ENCODE data around the gene KCNA5.

Gene KCNA5

DNA sequence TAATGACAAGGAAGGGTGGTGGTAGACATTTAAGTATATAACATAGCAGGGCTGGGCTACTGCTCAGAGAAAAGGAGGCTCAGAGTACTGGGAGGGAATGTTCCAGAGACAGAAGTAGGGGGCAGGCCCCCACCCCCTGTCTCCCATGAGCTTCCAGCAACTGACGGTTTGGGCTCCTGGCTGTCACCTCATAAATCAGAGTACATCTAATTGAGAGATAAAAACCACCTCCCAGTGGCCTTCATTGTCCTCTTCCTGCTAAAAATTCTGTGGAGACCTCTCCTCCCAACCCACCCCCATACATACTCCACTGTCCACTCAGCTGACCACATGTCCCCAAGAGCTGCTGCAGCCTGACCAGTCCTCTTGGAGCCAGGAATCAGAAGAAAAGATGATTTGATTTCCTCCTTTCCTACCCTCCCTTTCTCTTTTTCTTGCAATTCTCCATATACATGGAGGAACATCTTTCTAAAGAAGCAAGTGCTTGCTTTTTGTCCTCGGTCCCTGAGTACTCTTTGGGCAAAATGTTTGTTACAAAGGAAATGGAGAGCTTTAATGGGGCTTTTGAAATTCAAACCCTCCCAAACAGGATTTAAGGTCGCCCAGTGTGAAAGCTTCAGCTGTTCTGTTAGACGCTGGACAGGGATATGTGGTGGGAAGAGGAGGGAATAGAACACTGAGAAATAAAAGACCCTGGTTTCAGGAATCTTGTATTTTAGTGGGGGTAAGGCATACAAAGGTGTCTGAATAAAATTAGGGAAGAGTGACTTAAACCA, 16.4 kb upstream of the KCNA5 start:
- DNase-seq (ENCODE audit: low read depth in 2 of 2) = no peak

DNA sequence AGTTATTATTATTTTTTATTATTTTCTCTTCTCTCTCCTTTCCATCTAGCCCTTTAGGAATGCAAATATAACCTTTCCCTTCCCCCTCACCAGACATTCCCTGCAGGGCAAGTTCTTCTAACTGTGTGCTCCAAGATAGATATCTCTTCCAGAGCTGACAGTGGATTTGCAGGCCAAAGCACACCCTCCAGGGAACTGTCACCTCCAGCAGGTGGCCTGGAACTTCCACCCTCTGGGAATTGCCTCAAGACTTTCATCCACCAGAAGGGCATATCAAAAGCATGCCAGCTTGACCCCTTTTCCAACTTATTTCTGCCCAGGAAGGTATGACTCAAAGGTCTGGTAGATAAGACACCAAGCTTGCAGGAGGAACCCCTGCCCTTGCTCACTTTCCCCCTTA, 13.6 kb upstream of the KCNA5 start:
- no peak for DNase-seq (ENCODE audit: low read depth in 2 of 2)

DNA sequence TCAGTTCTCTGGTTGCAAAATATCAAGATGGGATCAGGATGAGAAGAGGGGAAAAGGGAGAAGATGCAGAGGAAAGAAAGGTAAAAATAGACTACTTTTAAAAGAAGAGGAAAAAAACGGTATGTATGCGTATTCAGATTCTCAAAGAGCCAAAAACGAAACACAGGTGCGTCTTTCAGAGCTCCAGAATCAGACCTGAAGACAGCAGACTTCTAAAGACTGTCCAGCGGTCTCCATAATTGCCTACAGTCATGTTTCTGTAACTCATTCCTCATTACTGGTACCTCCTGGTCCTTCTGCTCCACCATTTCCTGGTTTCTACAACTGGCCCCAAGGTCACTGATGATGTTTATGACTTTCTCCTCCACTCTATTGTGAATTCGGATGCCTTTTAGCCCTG, 12.4 kb upstream of the KCNA5 start:
- no peak for DNase-seq (ENCODE audit: low read depth in 2 of 2)

GRCh38 chr12:5031958-5032357, 11.7 kb upstream of the KCNA5 start:
- DNase-seq (ENCODE audit: low read depth in 2 of 2) = no peak

DNA sequence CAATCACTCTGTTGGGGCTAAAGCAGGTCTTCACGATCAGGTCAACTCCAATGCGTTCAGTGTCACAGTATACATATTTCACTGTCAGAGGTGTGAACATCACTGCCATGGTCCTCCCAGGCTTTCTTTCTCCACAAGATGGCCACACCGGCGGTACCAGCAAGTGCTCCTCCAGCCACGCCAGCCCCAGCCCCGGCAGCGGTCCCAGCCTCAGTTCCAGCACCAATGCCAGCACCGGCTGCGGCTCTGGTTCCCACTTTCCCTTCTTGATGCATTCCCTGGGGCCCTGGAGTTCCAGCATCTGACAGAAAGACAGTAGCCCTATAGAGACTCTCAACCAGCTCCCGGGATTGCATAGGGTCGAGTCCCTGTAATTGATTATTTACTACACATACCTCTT, 10.9 kb upstream of the KCNA5 start:
- DNase-seq (ENCODE audit: low read depth in 2 of 2) = no peak

DNA sequence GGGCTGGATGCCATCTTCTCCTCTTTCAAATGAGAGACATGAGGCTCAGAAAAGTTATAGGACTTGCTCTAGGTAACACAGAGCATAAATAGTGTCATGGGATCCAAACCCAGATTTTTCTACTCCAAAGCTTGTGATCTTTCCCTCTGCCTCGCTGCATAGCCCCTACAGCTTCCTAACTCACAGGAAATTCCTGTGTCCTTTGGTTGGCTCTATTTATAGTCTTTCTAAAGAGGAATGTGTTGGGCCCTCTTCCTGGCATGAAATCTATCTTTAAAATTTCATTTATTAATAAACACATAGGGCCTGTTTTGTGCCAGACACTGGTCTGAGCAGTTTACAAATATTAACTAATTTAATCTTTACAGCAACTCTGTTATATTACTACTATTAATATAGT, 9.8 kb upstream of the KCNA5 start:
- no peak for DNase-seq (ENCODE audit: low read depth in 2 of 2)

DNA sequence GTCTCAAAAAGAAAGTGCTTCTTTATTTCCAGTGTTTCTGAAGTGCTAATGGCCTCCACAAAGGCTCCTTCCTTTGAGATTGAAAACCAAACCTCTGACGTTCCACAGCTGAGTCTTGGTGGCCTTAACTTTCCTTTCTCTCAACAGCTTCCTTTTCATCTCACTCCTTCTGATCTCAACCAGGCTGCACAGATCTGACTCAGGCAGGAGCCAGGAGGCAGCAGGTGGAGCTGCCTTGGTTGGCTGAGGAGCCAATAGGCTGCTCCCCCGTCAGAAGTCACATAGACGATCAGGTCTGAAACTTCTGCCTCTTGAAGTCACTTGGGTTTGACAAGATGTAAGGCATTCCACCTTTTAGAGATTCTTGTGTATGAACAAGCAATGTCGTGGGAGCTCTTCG, 9.1 kb upstream of the KCNA5 start:
- no peak for DNase-seq (ENCODE audit: low read depth in 2 of 2)

DNA sequence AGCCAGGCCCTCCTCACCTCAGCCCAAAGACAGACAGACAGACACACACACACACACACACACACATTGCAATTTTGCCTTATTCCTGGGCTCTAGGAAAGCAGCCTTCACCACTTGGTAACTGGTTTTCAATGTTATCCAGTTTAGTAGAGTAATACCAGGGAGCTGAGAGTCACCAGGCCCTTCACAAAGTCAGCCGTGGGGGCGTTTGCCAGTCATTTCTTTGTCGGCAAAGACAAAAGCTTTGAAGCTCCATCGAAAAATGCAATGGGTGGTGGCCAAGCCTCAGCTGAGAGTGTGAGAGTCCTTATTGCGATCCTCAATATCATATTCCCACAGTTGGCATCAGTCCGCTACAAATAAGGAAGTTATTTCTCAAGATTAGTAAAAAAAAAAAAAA, 8.1 kb upstream of the KCNA5 start:
- DNase-seq (ENCODE audit: low read depth in 2 of 2) = no peak

DNA sequence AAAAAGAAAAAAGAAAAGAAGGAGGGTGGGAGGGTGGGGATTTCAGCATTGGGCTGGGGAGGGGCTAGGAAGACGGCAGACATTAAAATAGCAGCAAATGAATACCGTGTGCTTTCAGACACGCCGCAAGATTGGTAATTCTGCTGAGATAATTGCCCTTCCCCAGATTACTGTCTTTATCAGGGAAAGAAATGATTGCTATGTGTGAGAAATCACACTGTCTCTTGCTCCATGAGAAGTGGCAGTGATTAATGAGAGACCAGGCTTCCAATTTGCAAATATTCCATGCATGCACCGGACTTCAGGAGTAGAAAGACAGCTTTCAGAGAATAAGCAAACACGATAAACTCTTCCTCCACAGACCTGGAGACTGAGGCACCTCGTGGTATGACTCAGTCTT, 7.6 kb upstream of the KCNA5 start:
- DNase-seq (ENCODE audit: low read depth in 2 of 2) = no peak

- no peak for DNase-seq (ENCODE audit: low read depth in 2 of 2)
These were observed 5.8 kb upstream of the KCNA5 start for GRCh38 chr12:5037795-5038357.

DNA sequence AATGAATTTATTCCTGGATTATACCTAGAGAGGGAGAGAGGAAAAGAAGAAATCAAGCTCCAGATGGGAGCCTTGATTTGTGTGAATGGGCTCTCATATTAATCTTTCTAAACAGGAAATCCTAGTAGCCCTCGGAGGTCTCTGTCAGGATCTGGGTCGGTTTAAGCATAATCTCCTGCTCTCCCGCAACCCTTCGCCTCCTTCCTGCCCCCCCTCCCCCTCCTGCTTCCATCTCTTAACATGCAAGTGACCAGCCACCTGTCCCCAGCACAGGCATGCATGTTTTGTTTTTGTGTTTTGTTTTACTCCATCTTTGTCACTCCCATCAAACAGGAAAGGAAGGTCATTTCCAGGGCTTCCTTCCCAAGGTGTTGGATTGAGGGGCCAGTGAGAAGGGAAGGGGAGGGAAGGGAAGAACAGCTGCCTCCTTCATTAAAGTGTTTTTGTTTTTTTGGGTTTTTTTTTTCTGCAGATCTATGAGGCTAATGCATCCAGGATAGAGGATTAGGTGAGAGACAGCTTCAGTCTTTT, 4.8 kb upstream of the KCNA5 start:
- no peak for DNase-seq (ENCODE audit: low read depth in 2 of 2)

- DNase-seq (ENCODE audit: low read depth in 2 of 2) = no peak
These were observed 3.9 kb upstream of the KCNA5 start for GRCh38 chr12:5039815-5040214.

DNA sequence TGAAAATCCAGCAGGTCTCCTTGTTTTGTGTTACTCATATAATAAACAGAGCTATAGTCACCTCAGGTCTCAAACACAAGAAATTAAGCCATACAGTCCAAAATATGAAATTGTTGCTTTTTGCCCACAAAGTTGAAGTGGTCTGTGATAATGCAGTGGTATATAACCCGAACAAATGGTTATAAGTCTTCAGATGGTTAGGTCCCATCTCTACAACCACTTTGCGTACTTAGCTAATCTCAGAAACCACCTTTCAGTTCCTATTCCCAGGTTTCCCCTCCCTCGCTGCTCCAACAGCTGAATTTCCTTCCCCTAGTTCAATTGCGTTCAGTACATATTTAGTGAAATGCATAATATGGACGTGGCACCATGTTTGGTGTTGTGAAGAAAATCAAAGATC, 3.3 kb upstream of the KCNA5 start:
- DNase-seq (ENCODE audit: low read depth in 2 of 2) = no peak

DNA sequence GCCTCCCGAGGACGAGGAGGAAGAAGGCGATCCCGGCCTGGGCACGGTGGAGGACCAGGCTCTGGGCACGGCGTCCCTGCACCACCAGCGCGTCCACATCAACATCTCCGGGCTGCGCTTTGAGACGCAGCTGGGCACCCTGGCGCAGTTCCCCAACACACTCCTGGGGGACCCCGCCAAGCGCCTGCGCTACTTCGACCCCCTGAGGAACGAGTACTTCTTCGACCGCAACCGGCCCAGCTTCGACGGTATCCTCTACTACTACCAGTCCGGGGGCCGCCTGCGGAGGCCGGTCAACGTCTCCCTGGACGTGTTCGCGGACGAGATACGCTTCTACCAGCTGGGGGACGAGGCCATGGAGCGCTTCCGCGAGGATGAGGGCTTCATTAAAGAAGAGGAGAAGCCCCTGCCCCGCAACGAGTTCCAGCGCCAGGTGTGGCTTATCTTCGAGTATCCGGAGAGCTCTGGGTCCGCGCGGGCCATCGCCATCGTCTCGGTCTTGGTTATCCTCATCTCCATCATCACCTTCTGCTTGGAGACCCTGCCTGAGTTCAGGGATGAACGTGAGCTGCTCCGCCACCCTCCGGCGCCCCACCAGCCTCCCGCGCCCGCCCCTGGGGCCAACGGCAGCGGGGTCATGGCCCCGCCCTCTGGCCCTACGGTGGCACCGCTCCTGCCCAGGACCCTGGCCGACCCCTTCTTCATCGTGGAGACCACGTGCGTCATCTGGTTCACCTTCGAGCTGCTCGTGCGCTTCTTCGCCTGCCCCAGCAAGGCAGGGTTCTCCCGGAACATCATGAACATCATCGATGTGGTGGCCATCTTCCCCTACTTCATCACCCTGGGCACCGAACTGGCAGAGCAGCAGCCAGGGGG, 979 bp downstream of the KCNA5 start:
- DNase-seq (ENCODE audit: low read depth in 2 of 2) = no peak

DNA sequence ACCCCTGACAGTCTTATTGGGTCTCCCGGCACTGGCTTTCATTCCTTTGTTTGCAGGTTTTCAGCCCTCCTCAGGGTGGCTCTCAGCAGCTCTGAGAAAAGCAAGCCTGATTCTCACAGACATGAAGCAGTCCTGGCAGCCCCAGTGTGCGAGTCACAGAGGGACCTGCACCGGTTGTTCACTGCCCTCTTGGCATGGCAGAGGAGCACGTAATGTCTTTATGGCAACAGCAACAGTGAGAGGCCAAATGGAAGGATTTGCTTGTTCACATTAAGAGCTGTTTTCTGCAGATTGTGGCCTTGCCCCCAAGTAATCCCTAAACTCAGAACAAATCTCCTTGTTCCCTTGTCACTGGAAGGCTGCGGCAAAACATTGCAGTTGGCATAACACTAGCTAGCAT, 3.4 kb downstream of the KCNA5 start:
- DNase-seq (ENCODE audit: low read depth in 2 of 2) = no peak

GRCh38 chr12:5047729-5048128, 4.0 kb downstream of the KCNA5 start:
- no peak for DNase-seq (ENCODE audit: low read depth in 2 of 2)

DNA sequence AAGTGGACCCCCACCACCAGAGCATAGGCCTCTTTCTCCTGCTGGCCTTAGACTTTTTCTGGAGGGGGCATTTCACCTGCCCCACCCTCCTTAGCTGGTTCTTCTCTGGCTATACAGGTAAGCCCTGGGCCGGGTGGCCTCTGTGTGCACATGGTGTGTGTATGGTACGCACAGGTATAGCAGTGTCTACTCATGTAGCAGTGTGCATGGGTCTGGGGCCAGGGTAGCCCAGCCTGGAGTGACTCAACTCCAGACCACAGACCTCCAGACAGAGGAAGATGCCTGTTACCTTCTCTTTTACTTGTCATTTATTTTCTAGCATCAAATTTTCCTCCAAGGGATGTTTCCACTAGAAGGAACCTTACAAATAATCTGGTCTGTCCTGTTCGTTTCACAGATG, 6.9 kb downstream of the KCNA5 start:
- no peak for DNase-seq (ENCODE audit: low read depth in 2 of 2)

DNA sequence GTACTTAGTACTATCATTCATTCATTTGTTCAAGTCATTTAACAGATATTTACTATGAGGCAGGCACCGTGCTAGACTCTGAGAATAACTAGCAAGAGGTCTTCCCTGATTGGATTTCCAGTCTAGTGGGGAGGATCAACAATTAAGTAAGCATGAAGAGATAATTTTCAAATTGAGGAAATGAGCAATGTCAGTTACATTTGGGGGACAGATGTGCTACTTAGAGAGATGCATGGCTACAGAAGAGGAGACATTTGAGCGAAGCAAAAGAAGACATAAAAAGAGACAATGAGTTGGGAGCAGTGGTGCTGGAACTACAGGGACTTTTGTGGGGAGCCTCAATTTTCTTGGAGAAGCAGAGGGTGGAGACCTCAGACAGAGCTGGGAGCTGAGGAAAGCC, 7.7 kb downstream of the KCNA5 start:
- DNase-seq (ENCODE audit: low read depth in 2 of 2) = no peak

- no peak for DNase-seq (ENCODE audit: low read depth in 2 of 2)
These were observed 8.2 kb downstream of the KCNA5 start for GRCh38 chr12:5051913-5052312.

DNA sequence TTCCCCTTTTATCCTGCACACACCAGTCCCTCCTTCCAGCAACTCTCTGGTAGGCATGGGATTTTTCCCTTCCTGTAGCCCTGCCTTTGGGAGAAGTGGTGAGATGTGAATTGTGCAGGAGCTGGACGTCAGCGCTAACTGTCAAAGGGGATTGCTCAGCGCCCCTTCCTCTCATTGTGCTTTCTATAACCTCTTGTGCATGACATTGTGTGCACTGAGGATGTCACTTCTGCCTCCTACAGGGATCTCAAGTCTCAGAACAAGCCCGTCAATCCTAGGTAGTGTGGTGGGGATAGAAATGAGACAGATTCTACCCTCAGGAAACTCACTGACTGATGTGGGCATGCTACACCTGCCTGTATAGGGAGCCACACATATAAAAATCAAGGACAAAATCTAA, 8.7 kb downstream of the KCNA5 start:
- DNase-seq (ENCODE audit: low read depth in 2 of 2) = no peak

DNA sequence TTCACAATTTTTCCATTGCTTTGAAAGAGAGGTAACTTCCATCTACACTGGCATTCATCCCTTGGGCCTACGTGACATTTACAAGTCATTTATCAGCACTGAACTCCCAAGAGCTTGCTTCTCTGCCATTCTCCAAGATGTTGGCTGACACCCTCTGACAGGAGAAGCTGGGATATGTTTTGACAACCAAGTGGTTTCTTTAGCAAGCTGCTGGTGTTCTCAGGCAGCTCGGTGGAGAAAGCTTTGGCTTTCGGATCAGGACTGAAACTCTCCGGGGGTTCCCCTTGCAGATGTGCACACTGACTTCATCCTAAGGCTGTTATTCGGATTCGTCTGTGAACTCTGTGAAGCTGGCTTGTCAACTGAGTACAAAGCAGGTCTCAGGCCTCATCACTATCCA, 15.7 kb downstream of the KCNA5 start:
- no peak for DNase-seq (ENCODE audit: low read depth in 2 of 2)

- DNase-seq (ENCODE audit: low read depth in 2 of 2) = no peak
These were observed 17.3 kb downstream of the KCNA5 start for GRCh38 chr12:5060958-5061357.

GRCh38 chr12:5063149-5063548, 19.5 kb downstream of the KCNA5 start:
- no peak for DNase-seq (ENCODE audit: low read depth in 2 of 2)

Measured in stimulated activated CD4-positive, alpha-beta T cell treated with anti-CD3 and anti-CD28 coated beads, Interleukin-12 subunit alpha, Interleukin-12 subunit beta, amount 100 ng/mL, for 24 hours (primary cell).